BLaER1 treated with 17β-estradiol and CSF1 and Interleukin-3, amounts not matched to agents 10 nM and 100 nM (cell line): ENCODE data around the gene TNRC6A.
A peak's percentile ranks its signal among the peaks of the same experiment; 100 is the strongest.
"Not testable (repeated sequence)": the region's sequence is repeated elsewhere in the genome, so short reads cannot be mapped to it uniquely, and the experiment has no call there.

Experiments used
- H3K27ac ChIP-seq, 11 experiments: shearing (Covaris generic); formaldehyde crosslinking; 2 replicates each; pipeline ENCODE4 v1.8.1; 2022
- H3K27me3 ChIP-seq, 11 experiments: shearing (Covaris generic); formaldehyde crosslinking; 2 replicates each; pipeline ENCODE4 v1.8.1; 2022
- H3K36me3 ChIP-seq, 11 experiments: shearing (Covaris generic); formaldehyde crosslinking; 2 replicates each; pipeline ENCODE4 v1.8.1; 2022
- H3K4me1 ChIP-seq, 10 experiments: shearing (Covaris generic); formaldehyde crosslinking; 2 replicates each; pipeline ENCODE4 v1.8.1; 2022
- H3K4me2 ChIP-seq, 11 experiments: shearing (Covaris generic); formaldehyde crosslinking; 2 replicates each; pipeline ENCODE4 v1.8.1; 2022
- H3K4me3 ChIP-seq, 10 experiments: shearing (Covaris generic); formaldehyde crosslinking; 2 replicates each; pipeline ENCODE4 v1.8.1; 2022
- H3K9ac ChIP-seq, 11 experiments: shearing (Covaris generic); formaldehyde crosslinking; 2 replicates each; pipeline ENCODE4 v1.8.1; 2022
- H3K9me3 ChIP-seq, 11 experiments: shearing (Covaris generic); formaldehyde crosslinking; replicated peaks in 1 of 11; 2 replicates each; pipeline ENCODE4 v1.8.1; 2022
- H4K20me1 ChIP-seq, 11 experiments: shearing (Covaris generic); formaldehyde crosslinking; 2 replicates each; pipeline ENCODE4 v1.8.1; 2022
- Cebpa-rat ChIP-seq, 11 experiments: shearing (Covaris generic); IDR thresholded peaks; 2 replicates each; pipeline ENCODE4 v1.8.1; 2022

Gene TNRC6A

DNA sequence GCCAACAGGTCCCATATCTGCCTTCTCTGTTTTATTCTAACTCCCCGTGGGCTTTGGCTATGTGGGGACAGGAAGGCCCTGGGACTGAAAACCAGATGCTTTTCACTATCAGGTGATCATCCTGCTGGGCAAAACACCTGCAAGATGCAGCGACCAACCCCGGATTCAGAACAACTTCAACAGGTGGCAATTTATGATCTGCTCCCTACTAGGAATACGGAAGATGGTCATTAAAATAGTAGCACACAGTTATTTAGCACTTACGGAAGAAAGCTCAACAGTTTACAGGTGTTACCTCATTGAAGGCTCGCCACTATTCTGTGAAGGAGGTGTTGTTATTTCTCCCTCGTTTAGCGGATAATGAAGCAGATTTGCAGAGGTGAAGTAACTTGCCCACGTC, 108.5 kb downstream of the TNRC6A start:
- Histone ChIP-seq H3K4me2 (no peak overlapping the region), H3K27ac (no peak overlapping the region), H3K27me3 (no peaks in the 10 kb centered on the region), H4K20me1 (peaks cover 0 to 6% (median 0%) of the 10 kb centered on the region in 11 experiments; a peak in 2 of 22 replicates), H3K36me3 (peaks cover 0 to 6% (median 0%) of the 10 kb centered on the region in 11 experiments; a peak in 3 of 22 replicates), H3K4me3 (no peak overlapping the region), H3K9ac (no peak overlapping the region), H3K4me1 (peaks cover 0 to 16% (median 7%) of the 10 kb centered on the region in 10 experiments; a peak in 9 of 20 replicates), H3K9me3 (no peaks in the 10 kb centered on the region)
- no peak for TF ChIP-seq Cebpa-rat (IDR thresholded peaks at IDR 0.05)

DNA sequence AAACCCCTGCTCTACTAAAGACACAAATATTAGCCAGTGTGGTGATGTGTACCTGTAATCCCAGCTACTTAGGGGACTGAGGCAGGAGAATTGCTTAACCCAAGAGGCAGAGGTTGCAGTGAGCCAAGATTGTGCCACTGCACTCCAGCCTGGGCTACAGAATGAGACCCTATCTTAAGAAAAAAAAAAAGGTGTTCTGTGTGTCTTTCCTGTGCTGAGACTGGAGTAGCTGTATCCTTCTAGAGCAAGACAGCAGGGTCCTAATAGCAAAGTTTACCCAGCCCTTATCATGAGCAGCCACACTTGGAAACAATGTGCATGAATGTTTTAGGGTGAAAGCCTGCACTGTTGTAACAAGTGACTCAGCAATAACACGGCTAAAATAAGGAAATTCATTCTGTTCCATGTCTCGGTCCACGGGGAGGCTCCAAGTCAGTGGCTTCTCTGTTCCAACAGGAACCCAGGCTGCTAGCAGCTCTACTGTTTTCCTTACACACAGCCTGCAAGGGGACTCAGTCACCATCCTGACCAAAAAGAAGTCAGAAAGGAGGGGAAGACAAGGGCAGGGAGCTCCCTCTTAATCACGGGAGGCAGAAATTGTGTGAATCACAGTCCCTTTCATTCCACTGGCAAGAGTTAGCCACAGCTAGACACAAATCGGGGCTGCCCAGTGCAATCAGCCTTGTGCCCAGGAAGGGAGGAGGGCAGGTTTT, 109.3 kb downstream of the TNRC6A start:
- no peak for TF ChIP-seq Cebpa-rat (IDR thresholded peaks at IDR 0.05)
- Histone ChIP-seq H3K36me3 (peaks cover 0 to 4% (median 0%) of the 10 kb centered on the region in 11 experiments; a peak in 1 of 22 replicates), H3K4me3 (no peak overlapping the region), H3K4me2 (peak overlapping the region in 5 of 11 experiments; percentile 27 to 51 (median 39); a peak in 9 of 22 replicates), H3K9ac (no peak overlapping the region), H3K27ac (peak overlapping the region in 2 of 11 experiments; percentile 9; a peak in 1 of 22 replicates), H3K27me3 (no peaks in the 10 kb centered on the region), H3K4me1 (peaks cover 0 to 16% (median 7%) of the 10 kb centered on the region in 10 experiments; a peak in 9 of 20 replicates), H4K20me1 (peaks cover 0 to 6% (median 0%) of the 10 kb centered on the region in 11 experiments; a peak in 2 of 22 replicates), H3K9me3 (no peaks in the 10 kb centered on the region)

DNA sequence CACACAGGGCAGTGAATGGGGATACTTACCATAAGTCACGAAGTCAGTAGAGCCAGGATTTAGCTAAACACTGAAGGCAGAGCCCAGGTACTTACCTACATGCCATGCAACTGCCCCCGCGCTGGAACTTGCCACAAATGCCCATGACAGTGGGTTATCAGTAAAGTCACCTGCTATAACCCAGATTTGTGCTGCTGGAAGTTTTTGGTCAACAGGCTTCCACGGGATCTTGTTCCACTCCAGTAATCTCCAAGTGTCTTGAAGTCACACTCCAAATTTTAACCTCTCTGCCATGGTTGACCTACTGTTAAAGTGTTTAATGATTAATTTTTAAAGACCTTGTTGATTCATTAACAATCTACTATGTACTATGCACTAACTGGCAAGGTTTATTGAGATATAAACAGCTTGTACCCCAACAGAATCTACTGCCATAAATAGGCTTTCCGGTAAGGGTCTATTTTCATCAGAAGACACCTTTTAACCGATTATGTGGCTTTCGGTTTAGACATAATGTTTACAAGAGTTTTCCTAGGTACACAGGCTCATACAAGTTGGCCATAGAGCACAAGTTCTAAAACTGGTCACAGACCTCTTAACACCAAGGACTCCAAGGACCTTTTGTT, 110.0 kb downstream of the TNRC6A start:
- Histone ChIP-seq H3K4me3 (no peak overlapping the region), H3K27ac (no peak overlapping the region), H3K4me2 (peak overlapping the region in 4 of 11 experiments; percentile 35 to 51 (median 40); a peak in 6 of 22 replicates), H3K36me3 (peaks cover 0 to 4% (median 0%) of the 10 kb centered on the region in 11 experiments; a peak in 1 of 22 replicates), H3K27me3 (no peaks in the 10 kb centered on the region), H3K4me1 (peaks cover 0 to 16% (median 7%) of the 10 kb centered on the region in 10 experiments; a peak in 9 of 20 replicates), H4K20me1 (no peaks in the 10 kb centered on the region; a peak in 1 of 22 replicates), H3K9ac (no peak overlapping the region), H3K9me3 (no peaks in the 10 kb centered on the region)
- TF ChIP-seq Cebpa-rat (IDR thresholded peaks at IDR 0.05), result no peak

DNA sequence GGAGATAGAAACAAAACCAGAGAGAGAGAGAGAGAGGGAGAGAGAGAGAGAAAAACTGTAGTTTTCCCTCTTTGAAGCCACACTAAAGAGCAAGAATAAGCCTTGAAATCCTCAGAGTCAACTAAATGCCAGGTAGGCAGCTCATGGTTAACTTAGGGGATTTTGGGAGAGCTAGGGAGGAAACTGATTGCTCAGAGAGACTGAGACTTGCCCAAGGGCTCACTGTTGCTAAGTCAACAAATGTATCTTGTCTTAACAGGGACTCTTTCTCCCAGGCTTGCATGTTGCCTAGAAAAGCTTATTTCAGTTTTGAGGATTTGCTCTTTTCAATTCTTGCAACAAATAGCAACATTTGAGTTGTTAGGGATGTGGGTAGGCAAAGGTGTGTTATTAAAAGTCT, 111.8 kb downstream of the TNRC6A start:
- H3K4me1 ChIP-seq, result peaks cover 0 to 16% (median 7%) of the 10 kb centered on the region in 10 experiments; a peak in 9 of 20 replicates
- no peaks in the 10 kb centered on the region for H3K9me3 ChIP-seq
- H3K4me3 ChIP-seq, result no peak overlapping the region
- peaks cover 0 to 4% (median 0%) of the 10 kb centered on the region in 11 experiments; a peak in 1 of 22 replicates for H3K36me3 ChIP-seq
- H3K4me2 ChIP-seq, result no peak overlapping the region
- H4K20me1 ChIP-seq, result no peaks in the 10 kb centered on the region; a peak in 1 of 22 replicates
- TF ChIP-seq Cebpa-rat (IDR thresholded peaks at IDR 0.05), result no peak
- no peak overlapping the region for H3K9ac ChIP-seq
- no peaks in the 10 kb centered on the region for H3K27me3 ChIP-seq
- H3K27ac ChIP-seq, result no peak overlapping the region

DNA sequence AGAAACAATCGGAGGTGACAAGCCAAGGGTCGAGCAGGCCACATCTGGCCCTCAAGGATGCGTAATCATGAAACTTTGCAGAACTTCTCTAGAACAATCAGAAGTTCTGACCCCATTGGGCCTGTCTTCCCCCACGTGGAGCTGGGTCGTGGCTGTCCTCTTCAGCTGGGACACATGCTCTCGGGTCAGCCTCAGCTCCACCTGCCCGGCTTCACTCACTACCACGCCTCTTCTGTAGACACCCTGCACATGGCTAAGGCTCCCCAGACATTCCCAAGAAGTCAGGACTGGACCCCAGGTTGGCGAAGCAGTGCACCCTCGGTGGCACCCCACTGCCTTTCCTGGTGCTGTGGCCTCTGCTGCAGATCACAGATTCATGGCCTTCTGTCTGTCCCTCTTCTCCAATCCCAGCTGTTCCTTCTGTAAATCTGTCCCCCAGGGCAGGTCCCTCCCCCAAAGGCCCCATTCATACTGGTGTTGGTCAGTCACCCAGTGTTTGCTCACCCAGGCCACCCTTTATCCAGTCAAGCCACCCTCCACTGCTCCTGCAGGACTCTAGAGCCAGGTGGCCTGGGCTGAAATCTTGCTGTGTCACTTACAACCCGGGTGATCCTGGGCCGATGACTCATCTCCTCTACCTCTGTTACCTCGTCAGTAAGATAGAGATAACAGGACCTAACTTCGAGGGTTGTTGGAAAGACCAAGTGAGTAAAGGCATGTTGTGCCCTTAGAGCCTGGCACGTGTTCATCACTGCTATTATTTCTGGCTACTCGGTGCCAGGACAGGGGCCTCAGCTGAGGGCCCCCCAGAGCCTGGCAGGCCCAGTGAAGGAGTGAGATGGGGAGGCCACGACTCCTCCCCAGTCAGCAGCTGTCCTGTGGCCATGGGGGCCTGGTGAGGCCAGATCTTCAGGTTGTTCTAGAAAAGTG, 114.9 kb downstream of the TNRC6A start:
- no peaks in the 10 kb centered on the region for H3K36me3 ChIP-seq
- H3K9me3 ChIP-seq, result no peaks in the 10 kb centered on the region
- peaks cover 0 to 1% (median 0%) of the 10 kb centered on the region in 10 experiments; a peak in 3 of 20 replicates for H3K4me1 ChIP-seq
- H3K9ac ChIP-seq, result no peak overlapping the region
- no peak overlapping the region for H3K4me3 ChIP-seq
- H3K27ac ChIP-seq, result no peak overlapping the region
- H3K4me2 ChIP-seq, result no peak overlapping the region
- H3K27me3 ChIP-seq, result no peaks in the 10 kb centered on the region
- no peak for TF ChIP-seq Cebpa-rat (IDR thresholded peaks at IDR 0.05)
- H4K20me1 ChIP-seq, result no peaks in the 10 kb centered on the region; a peak in 1 of 22 replicates

DNA sequence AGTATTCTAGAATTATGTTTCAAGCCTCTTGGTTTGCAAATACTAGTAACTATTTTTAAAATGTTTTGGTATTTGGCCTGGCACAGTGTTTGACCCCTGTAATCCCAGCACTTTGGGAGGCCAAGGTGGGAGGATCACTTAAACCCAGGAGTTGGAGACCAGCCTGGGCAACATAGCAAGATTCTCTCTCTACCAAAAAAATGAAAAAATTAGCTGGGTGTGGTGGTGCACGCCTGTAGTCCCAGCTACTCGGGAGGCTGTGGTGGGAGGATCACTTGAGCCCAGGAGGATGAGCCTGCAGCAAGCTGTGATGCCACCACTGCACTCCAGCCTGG, 115.5 kb downstream of the TNRC6A start:
- not testable (repeated sequence) for H3K4me2 ChIP-seq, H3K36me3 ChIP-seq, H3K9me3 ChIP-seq, H3K27me3 ChIP-seq, H3K9ac ChIP-seq, H3K27ac ChIP-seq, H3K4me1 ChIP-seq, H3K4me3 ChIP-seq, H4K20me1 ChIP-seq

DNA sequence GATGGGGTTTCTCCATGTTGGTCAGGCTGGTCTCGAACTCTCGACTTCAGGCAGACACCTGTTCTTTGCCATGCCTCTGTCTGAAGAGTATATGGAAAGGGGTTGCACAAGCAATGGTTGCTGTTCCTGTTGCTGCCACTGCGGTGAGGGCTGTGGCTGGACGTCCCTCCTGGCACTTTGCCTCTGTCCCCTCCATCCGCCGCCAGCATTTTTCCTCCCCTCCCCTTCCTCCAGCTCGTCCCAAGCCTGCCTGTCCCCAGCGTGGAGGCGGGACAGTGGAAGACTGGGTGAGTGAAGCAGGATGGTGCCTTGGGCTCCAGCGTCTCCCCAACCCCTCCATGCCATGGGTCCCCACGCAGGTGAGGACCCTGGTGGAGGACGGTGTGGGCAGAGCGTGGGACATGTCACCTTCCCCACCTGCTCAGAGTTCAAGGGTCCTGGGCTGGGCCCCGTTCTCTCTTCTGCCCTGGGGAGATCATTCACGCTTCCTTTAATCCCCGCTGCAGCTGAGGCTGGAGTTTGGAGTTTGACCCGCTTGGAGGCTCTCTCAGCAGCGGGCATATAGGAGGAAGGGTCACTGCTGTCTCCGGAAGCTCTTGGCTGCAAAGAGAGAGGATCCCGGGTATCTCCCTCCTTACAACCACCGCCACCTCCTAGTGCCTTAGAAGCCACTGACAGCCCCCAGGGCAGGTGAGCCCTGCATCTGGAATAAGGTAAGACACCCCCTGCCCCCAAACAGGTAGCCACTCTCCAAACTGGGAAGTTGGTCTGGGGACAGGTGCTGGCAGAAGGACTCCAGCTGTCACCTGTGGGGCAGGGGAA, 116.5 kb downstream of the TNRC6A start, which contains the start of gene SLC5A11:
TSS of gene SLC5A11 (plus strand) at position 238 of the 822 bp plus-strand sequence. CDS start 12,681 bp downstream, outside the sequence.
- Histone ChIP-seq H3K4me1 (no peaks in the 10 kb centered on the region), H3K4me3 (no peak within 1 kb of the TSS), H3K27ac (no peak within 1 kb of the TSS), H3K27me3 (no peaks in the 10 kb centered on the region), H3K9ac (no peak within 1 kb of the TSS), H4K20me1 (no peaks in the 10 kb centered on the region; a peak in 1 of 22 replicates), H3K36me3 (no peaks in the 10 kb centered on the region), H3K4me2 (no peak within 1 kb of the TSS), H3K9me3 (no peaks in the 10 kb centered on the region)
- TF ChIP-seq Cebpa-rat (IDR thresholded peaks at IDR 0.05), result no peak
